22Rv1 (cell line): ENCODE results near the gene HS3ST3B1.

Experiments used
- H3K27ac ChIP-seq: fragments of 450-650 bp; 2 replicates; pipeline ENCODE4 v1.5.1; 2017
- ZFX ChIP-seq: fragments of 450-650 bp; IDR thresholded peaks from 2 replicates; pipeline ENCODE4 v1.6.1; 2017; ENCODE audit warnings: antibody characterized with exemption, borderline replicate concordance
- TF ChIP-seq, protein P1 (sequence below): fragments of 450-650 bp; IDR thresholded peaks from 2 replicates; pipeline ENCODE4 v1.5.1; 2017; ENCODE audit warnings: mild to moderate bottlenecking

The HS3ST3B1 gene

GRCh38 chr17:14303343-14304221 lies 2.7 kb downstream of the HS3ST3B1 start:
- TF ChIP-seq ZFX, result no peak
- TF ChIP-seq, protein P1, sequence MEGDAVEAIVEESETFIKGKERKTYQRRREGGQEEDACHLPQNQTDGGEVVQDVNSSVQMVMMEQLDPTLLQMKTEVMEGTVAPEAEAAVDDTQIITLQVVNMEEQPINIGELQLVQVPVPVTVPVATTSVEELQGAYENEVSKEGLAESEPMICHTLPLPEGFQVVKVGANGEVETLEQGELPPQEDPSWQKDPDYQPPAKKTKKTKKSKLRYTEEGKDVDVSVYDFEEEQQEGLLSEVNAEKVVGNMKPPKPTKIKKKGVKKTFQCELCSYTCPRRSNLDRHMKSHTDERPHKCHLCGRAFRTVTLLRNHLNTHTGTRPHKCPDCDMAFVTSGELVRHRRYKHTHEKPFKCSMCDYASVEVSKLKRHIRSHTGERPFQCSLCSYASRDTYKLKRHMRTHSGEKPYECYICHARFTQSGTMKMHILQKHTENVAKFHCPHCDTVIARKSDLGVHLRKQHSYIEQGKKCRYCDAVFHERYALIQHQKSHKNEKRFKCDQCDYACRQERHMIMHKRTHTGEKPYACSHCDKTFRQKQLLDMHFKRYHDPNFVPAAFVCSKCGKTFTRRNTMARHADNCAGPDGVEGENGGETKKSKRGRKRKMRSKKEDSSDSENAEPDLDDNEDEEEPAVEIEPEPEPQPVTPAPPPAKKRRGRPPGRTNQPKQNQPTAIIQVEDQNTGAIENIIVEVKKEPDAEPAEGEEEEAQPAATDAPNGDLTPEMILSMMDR, result no peak
- no peak overlapping the region for H3K27ac ChIP-seq

GRCh38 chr17:14304222-14304772 lies 3.4 kb downstream of the HS3ST3B1 start:
- H3K27ac ChIP-seq, result no peak overlapping the region
- no peak for TF ChIP-seq ZFX
- TF ChIP-seq, protein P1, result no peak

DNA sequence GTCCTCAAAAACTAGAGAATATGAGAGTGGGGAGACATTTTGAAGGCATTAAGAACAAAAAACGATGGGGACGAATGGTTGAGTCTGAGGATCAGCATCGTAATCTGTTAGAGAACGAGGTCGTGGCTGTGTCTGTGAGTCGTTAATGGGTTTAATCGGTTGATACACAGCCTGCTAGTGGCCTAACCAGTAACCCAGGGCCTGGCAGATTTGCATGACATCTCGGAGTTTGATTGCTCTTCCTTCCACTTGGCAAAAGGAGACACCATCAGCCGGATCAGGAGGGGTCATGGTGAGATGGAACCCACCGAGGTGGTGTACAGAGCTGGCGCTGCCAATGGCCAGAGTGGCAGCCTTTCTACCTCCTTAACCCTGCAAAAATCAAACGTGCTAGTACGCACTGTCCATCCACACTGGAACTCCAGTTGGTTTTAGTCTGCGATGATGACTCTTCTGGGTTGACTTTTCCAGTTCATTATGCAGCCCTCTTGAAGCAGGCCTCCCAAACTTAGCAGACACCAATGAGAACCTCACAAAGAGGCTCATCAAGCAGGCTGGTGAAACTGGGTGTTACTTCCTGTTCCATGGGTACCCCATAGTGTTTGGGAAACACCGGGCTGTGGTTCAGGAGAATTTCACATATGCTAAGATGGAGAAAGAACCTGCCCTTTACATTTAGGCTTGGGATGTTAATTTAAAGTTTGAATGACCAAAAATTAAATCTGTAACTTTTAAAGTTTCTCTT lies 4.1 kb downstream of the HS3ST3B1 start:
- H3K27ac ChIP-seq, result no peak overlapping the region
- TF ChIP-seq, protein P1, result no peak
- TF ChIP-seq ZFX, result no peak

- no peak overlapping the region for H3K27ac ChIP-seq
- TF ChIP-seq, protein P1, result no peak
- no peak for TF ChIP-seq ZFX
These were observed 5.1 kb downstream of the HS3ST3B1 start for GRCh38 chr17:14305785-14306496.

- H3K27ac ChIP-seq, result no peak overlapping the region
- TF ChIP-seq, protein P1, result no peak
- no peak for TF ChIP-seq ZFX
These were observed 5.7 kb downstream of the HS3ST3B1 start for GRCh38 chr17:14306596-14306995.

DNA sequence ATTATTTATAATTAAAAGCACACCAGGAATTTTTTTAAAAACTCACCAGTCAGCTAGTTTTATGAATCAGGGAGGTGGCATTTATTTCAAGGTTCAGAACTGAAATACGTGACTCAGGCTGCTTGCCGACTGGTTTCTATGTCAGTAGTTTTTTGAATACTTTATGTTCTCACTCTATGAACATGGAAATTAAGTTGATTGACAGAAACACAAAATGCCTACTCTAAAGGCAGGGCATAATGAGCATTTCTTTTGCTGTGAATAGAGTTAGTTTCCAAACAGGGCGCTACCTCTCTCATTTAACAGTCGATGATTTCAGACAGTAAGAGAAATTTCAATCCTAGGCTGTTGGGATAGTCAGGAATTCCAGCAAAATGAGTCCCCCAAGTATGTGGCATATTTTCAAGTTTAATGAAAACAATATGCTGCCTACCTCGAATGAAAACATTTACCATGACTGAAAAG lies 6.7 kb downstream of the HS3ST3B1 start:
- TF ChIP-seq, protein P1, result no peak
- TF ChIP-seq ZFX, result no peak
- H3K27ac ChIP-seq, result no peak overlapping the region
